ENCODE measurements around the gene CLECL1. TPM values are rescaled to one million over a fixed set of nuclear protein-coding genes. Genes with fewer than 3 reads are reported as not detected.
A peak's percentile ranks its signal among the peaks of the same experiment; 100 is the strongest.

Gene CLECL1
- total and polyA plus RNA-seq, 2 of the 4 experiments (the other 2 are of a cell fraction): not detected

DNA sequence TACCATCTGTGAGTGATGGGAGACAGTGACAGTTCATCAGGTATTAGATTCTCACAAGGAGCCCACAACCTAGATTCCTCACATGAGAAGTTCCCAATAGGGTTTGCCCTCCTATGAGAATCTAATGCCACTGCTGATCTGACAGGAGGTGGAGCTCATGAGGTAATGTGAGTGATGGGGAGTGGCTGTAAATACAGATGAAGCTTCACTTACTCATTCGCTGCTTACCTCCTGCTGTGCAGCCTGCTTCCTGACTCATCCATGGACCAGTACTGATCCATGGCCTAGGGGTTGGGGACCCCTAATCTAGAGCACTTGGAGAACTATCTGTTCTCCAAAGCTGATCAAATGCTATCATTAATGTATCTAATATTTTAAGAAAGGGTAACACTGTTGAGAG lies 45.7 kb downstream of the CLECL1 start:
- H3K56ac ChIP-seq (ENCODE audit: extremely low read depth, insufficient read depth, low read length): no peak overlapping the region
- no peak overlapping the region for H2BK15ac ChIP-seq (ENCODE audit: low read depth, low read length)
- intact Hi-C loops (cut with micrococcal nuclease): no loop called here

More for the DNA sequence above, 45.7 kb downstream of the CLECL1 start:
- POLR2A ChIA-PET (ENCODE audit: unreplicated experiment): no interaction called here
- Histone ChIP-seq H2AFZ (replicated peaks; ENCODE audit: low read length, poor library complexity) (peak overlapping the region; percentile 32), H3K4me3 (ENCODE audit: insufficient read depth, low read depth, low read length) (no peak overlapping the region), H3K9me1 (ENCODE audit: insufficient read depth, low read length) (no peaks in the 10 kb centered on the region), H3K9me3 (ENCODE audit: control insufficient read depth, insufficient read depth, low read length) (no peaks in the 10 kb centered on the region), H3K23ac (ENCODE audit: low read depth, low read length) (no peak overlapping the region), H3K79me1 (ENCODE audit: low read depth in 1 of 2, low read length in 2 of 2) (no peaks in the 10 kb centered on the region), H2AK9ac (replicated peaks; ENCODE audit: low read depth, low read length, poor library complexity) (no peak overlapping the region), H3K36me3 (ENCODE audit: control insufficient read depth, insufficient read depth, low read length) (peaks cover 3% of the 10 kb centered on the region; the same call in 1 of the 2 replicates), H4K5ac (ENCODE audit: low read depth, low read length) (no peak overlapping the region), H3K18ac (ENCODE audit: low read depth, low read length) (no peak overlapping the region), H3K4me1 (ENCODE audit: control insufficient read depth, insufficient read depth, low read length) (no peaks in the 10 kb centered on the region), H3K4me2 (ENCODE audit: low read depth, low read length) (no peak overlapping the region), H2BK120ac (ENCODE audit: low read depth, low read length) (no peak overlapping the region), H2BK5ac (ENCODE audit: low read depth, low read length, poor library complexity, severe bottlenecking) (no peak overlapping the region), H3K9ac (ENCODE audit: low read depth, low read length) (no peak overlapping the region), H3K14ac (replicated peaks; ENCODE audit: low read depth, low read length) (no peak overlapping the region), H4K8ac (ENCODE audit: low read depth in 2 of 2, low read length in 2 of 2) (no peak overlapping the region), H2AK5ac (ENCODE audit: low read depth, low read length) (no peak overlapping the region), H4K20me1 (ENCODE audit: insufficient read depth, low read length) (no peaks in the 10 kb centered on the region), H3K27me3 (ENCODE audit: control insufficient read depth, insufficient read depth, low read length) (no peaks in the 10 kb centered on the region), H4K91ac (ENCODE audit: insufficient read depth, low read depth, low read length) (no peak overlapping the region), H2BK20ac (ENCODE audit: low read depth, low read length) (no peak overlapping the region), H3K4ac (ENCODE audit: low read depth, low read length) (no peak overlapping the region), H3K27ac (ENCODE audit: insufficient read depth, low read length) (no peak overlapping the region)
- dilution Hi-C loops (cut with HindIII; ENCODE audit: low sequenced_read_pairs, unreplicated experiment): no loop called here
- BruUV-seq (replicated peaks): no TSS peak
- no peak for TF ChIP-seq FOS (IDR thresholded peaks at IDR 0.05; ENCODE audit: low read depth, low read length)
- TF ChIP-seq, protein P1, sequence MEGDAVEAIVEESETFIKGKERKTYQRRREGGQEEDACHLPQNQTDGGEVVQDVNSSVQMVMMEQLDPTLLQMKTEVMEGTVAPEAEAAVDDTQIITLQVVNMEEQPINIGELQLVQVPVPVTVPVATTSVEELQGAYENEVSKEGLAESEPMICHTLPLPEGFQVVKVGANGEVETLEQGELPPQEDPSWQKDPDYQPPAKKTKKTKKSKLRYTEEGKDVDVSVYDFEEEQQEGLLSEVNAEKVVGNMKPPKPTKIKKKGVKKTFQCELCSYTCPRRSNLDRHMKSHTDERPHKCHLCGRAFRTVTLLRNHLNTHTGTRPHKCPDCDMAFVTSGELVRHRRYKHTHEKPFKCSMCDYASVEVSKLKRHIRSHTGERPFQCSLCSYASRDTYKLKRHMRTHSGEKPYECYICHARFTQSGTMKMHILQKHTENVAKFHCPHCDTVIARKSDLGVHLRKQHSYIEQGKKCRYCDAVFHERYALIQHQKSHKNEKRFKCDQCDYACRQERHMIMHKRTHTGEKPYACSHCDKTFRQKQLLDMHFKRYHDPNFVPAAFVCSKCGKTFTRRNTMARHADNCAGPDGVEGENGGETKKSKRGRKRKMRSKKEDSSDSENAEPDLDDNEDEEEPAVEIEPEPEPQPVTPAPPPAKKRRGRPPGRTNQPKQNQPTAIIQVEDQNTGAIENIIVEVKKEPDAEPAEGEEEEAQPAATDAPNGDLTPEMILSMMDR (conservative IDR thresholded peaks at IDR 0.05; ENCODE audit: low read depth, low read length): no peak
- TF ChIP-seq MXI1 (IDR thresholded peaks at IDR 0.05; ENCODE audit: borderline replicate concordance, low read depth, low read length): no peak
- no peak for TF ChIP-seq RFX5 (IDR thresholded peaks at IDR 0.05; ENCODE audit: low read depth, low read length)
- no peak for TF ChIP-seq BHLHE40 (IDR thresholded peaks at IDR 0.05; ENCODE audit: low read depth, low read length)
- TF ChIP-seq, protein P2, sequence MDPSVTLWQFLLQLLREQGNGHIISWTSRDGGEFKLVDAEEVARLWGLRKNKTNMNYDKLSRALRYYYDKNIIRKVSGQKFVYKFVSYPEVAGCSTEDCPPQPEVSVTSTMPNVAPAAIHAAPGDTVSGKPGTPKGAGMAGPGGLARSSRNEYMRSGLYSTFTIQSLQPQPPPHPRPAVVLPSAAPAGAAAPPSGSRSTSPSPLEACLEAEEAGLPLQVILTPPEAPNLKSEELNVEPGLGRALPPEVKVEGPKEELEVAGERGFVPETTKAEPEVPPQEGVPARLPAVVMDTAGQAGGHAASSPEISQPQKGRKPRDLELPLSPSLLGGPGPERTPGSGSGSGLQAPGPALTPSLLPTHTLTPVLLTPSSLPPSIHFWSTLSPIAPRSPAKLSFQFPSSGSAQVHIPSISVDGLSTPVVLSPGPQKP (IDR thresholded peaks at IDR 0.05; ENCODE audit: borderline replicate concordance, low read depth, low read length): no peak
- TF ChIP-seq SMC3 (IDR thresholded peaks at IDR 0.05; ENCODE audit: low read depth, low read length): no peak
- no peak for TF ChIP-seq CHD1 (IDR thresholded peaks at IDR 0.05; ENCODE audit: low read depth, low read length)
- TF ChIP-seq MAFK (IDR thresholded peaks at IDR 0.05; ENCODE audit: low read depth, low read length): no peak
- DNase-seq: peak; percentile 49
- in situ Hi-C loops (cut with MboI; ENCODE audit: low sequenced_read_pairs): no loop called here
- peak; percentile 46; the same call in 1 of the 2 replicates for ATAC-seq (ENCODE audit: low read depth)
- WGBS, 2 experiments (ENCODE audit: extremely low coverage in 2 of 2, insufficient read length in 1 of 2): no CpG with 5 or more reads among the region's 1 CpG
- CTCF ChIA-PET: interaction anchor here (0.6 to 1.3 kb wide), 3 partner anchors 10 to 536 kb away, joined by 3 to 5 read pairs (median 4); no protein-coding TSS in a partner anchor
